Left hindlimb (tissue), 1 donor: Measurements from ENCODE around the gene BLM.
"Not testable (repeated sequence)": the region's sequence is repeated elsewhere in the genome, so short reads cannot be mapped to it uniquely, and the experiment has no call there.

Experiments used
- DNase-seq: peaks from one replicate; pipeline ENCODE4 v3.0.0-alpha.2; 2018

The BLM gene

DNA sequence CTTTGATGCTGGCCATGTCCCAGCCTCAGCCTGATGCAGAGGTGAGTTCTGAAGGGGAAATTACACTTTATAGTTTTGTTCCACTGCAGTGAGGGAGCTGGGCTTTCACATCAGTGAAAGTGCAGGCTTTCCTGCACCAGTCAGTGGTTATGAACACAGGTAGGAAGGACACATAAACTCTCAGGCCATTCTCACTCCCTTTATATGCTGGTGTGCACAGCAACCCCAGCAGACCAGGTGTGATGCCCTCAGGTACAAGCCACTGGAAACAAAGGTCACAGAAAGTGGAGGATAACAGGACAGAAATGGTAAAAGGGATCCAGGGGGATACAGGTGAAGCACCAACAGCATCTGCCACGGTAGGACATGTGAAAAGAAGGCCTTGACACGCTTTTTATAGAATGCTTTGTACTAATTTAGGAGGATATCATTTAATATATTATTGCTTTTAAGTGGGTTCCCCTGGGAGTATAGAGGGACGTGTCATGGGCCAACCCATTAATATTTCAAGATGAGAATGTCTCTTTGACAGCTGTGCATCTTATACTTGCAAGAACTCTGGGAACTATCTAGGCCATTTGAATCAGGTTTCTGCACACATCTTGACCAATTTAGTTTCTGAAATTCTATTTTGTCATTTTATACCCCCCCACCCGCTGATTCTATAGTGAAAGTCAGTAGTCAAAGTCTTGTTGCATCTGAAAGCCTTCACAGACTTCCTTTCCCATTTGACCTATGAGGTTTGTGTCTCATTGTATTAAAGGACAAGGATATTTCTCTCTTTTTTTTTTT, 25.0 kb upstream of the BLM start:
- no peak for DNase-seq

DNA sequence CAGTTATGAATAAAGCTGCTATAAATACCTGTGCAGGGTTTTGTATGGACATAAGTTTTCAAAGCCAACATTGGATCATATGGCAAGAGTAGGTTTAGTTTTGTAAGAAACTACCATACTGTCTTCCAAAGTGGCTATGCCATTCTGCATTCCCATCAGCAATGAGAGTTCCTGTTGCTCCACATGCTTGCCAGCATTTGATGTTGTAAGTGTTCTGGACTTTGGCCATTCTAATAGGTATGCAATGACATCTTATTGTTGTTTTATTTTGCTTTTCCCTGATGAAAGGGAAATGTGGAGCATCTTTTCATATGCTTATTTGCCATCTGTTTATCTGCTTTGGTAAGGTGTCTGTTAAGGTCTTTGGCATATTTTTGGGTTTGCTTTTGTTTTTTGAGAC, 22.2 kb upstream of the BLM start:
- no peak for DNase-seq

DNA sequence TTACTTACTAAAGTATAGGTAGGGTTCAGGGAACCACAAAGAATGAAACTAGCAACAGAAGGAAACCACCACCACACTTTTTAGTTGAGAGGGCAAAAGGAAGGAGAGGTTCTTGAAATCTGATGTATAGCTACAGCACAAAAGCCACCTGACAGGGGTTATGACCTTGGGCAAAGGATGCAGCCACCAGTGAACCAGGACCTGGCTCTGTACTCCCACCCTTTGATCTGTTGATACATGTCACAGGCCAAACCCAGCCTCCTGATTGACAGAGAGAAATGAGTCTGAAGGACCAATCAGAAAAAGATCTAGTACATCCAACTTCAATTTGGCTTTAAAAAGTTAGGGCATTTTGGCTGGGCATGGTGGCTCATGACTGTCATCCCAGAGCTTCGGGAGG, 20.0 kb upstream of the BLM start:
- no peak for DNase-seq

DNA sequence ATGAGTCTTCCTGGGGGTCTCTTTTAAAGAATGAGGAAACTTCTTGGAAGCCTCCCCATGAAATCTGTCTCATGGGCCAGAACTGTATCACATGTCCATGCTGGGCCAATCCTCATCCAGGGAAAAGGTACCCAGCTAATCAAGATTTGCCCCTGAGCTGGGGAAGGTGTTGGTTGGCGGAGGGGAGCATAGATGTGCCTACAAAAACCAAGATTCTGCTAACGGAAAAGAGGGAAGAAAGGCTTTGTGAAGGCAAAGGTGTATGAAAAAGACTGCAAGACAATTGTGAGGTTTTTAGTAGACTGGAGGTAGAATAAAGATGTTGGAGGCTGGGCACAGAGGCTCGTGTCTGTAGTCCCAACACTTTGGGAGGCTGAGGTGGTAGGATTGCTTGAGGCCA, 18.5 kb upstream of the BLM start:
- DNase-seq: no peak

DNA sequence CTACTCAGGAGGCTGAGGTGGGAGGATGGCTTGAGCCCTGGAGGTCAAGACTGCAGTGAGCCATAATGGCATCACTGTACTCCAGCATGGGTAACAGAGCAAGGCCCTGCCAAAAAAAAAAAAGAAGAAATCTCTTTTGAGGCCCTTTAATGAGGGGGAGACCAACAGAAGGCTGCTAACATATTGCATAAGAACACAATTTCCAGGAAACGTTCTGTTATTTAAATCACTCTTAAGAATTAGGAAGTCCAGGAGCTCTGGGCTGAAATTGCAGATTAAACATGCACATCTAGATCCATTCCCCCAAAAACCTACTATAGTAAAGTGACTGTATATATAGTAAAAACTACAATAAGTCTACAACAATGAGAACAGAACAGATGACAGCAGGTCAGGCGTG, 16.1 kb upstream of the BLM start:
- DNase-seq: no peak

DNA sequence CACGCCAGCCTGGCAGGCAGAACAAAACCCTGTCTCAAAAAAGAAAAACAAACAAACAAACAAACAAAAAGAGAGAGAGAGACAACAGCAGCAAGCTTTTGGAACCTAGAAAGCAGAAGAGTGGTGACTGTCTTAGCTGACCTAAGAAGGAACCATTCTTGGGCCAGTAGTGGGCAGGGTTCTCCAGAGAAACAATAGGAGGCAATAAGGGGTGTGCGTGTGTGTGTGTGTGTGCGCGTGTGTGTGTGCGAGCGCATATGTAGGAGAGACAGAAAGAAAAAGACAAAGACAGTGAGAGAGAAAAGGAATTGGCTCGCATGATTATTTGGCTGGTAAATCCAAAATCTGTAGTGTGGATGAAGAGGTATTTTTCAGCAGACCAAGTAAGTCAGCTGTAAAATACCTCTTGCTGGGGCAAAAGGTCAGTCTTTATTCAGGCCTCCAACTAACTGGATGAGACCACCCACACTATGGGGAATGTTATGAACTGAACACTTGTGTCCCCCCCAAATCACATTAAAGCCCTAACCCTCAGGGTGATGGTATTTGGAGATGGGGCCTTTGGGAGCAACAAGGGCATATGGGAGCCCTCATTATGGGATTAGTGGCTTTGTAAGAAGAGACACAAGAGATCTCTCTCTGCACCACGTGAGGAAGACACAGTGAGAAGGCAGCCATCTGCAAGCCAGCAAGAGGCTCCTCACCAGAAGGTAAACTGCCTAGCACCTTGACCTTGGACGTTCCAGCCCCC, 15.1 kb upstream of the BLM start:
- DNase-seq: no peak

DNA sequence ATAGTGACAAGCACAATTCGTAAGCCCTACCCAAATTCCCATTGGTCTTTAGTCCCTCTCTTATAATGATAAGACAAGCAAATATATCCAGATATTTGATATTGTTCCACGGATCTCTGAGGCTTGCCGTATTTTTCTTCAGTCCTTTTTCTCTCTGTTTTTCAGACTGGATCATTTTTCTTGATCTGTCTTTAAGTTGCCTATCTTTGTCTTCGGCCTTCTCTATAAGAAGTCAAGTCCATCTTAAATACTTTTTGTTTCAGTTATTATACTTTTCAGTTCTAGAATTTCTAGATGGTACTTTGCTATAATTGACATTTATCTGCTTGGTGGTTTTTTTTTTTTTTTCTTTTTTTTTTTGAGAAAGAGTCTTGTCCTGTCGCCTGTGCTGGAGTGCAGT, 13.7 kb upstream of the BLM start:
- no peak for DNase-seq

DNA sequence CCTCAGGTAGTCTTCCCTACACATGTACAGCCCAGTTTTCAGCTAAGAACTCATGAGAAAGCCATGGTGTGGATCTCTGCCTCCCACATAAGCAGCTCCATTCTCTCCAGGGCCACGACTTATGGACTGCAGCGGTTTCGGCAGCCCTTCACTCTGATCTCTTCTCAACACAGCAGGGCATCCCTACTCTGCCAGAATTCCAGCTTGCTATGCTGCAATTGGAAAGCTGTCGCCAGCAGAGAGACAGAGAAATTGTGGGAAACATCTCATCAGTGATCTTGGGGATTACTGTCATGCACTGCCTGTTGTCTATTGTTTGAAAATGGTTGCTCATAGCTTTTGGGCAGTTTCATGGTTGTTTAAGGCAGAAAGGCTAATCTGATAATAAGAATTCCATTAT, 11.9 kb upstream of the BLM start:
- DNase-seq: no peak

DNA sequence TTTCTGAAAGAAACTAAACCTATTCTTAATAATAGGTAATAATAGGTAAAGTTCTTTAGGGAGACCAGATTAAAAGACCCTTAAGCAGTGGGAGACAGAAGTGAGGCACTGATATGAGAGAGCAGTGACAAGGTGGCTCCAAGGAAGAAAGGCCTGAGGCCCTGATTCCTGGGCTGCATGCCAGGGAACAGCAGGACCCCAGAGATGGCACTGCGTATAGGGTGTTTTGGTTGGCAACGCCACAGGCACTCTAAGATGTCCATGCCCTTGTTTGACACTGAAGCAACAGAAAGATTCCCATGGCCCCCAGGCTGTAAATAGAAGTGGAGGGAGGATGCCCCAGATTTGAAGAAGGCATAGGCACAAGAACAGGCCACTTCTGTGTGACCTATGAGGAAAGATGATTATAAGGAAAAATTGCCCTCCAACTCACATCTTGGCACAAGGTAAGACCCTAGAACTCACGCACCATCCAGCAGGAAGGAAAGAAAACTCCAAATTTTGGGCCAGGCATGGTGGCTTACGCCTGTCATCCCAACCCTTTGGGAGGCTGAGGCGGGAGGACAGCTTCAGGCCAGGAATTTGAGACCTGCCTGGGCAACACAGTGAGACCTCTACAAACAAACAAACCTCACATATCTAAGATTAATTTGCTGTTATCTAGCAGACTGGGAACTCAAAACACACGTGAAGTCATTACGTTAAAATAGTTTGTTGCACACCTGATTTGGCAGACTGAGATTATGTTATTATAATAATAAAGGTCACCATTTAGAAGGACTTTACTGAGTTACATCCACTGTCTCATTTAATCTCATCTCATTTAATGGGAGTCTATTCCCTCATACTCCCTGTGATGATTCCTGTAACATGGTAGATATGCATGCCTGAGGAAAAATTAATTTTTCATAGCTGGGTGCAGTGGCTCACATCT, 10.5 kb upstream of the BLM start:
- DNase-seq: no peak

DNA sequence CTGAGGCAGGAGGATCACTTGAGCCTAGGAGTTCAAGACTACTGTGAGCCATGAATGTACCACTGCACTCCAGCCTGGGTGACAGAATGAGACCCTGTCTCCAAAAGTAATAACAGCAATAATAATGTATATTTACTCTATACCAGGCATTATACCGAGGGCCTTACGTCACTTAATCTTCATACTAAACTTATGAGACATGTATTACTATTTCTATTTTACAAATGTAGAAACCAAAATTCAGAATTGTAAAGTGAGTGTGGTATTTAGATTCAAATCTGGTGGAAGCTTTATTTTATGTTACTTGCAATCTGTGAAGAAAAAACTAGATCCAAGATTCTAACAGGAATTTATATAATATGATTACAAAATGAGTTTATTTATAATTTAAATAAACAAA, 9.7 kb upstream of the BLM start:
- DNase-seq: no peak

DNA sequence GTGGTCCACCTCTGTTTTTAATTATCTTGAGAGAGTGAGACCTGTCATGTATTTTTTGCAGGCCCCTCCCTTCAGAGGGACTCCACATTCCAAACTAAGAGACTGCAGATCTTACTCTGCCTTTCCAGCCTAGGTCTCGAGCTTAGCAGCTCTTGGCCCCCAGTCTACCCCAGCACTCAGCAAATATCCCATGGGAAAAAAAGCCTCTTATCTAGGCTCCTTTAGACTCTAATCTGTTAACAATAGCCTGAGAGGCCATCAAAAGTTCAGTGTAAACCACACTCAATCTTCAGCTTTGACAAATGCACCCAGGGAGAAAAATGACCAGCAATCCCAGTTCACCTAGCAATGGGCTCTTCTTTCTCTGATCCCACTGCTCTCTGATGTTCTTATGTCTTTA, 8.6 kb upstream of the BLM start:
- DNase-seq: no peak

DNA sequence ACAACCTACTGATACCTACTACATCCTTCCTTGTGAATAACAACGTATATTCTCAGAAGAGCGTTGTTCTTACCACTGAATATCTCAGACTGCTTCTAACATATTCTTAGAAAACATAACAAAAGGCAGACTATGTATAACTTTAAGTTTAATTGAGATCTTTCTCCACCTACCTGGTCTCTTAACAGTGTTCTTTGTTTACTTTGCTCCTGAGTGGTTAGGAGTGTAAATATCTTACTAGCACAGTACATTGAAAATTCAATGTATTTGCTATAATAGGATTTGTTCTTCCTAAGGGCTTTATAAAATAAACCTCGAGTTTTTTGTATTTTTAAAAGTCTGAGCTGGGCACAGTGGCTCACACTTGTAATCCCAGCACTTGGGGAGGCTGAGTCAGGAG, 7.9 kb upstream of the BLM start:
- DNase-seq: no peak

DNA sequence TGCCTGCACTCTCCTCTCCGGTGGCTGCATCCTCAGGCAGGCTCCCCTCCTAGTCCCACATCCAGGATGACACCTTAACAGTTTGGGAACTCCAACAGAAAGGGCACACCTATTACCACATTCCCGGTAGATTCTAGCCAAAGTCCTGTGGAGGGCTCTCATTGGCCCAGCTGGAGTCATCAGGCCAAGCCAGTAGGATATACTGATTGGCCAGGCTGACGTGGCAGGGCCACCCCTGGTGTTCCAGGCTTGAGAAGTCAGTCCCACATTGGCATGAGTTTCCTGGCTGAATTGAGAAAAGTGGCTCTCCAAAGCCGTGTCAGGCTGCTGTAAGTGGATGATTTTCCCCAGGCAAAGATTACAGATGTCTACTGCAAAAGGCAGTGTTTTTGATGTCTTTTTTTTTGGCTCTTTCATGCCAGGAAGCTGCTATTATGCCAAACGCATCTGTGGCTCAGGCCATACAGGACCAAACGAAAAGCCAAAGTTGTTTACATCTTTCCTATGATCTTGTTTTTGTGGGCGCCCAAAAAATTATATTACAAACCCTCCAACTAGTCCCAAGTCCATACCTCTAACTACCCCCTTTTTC, 6.6 kb upstream of the BLM start:
- peak; percentile 39 for DNase-seq

DNA sequence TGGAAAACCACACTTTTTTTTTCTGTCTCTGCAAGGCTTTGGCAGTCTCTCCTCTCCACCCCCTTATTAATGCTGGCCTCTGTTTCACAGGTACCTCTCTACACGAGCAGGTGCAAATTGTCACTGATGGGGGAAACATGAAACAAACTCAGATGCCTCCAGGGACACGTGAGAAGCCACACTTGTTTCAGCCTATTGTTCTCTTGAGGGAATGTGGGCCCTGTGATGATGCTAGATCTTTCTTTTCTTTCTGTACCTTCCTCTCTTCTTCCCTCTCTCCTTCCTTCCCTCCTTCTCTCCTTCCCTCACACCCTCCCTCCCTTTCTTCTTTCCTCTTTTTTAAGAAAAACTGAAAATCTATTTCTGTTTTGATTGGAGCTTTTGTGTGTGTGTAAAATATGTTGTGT, 5.7 kb upstream of the BLM start:
- DNase-seq: no peak

DNA sequence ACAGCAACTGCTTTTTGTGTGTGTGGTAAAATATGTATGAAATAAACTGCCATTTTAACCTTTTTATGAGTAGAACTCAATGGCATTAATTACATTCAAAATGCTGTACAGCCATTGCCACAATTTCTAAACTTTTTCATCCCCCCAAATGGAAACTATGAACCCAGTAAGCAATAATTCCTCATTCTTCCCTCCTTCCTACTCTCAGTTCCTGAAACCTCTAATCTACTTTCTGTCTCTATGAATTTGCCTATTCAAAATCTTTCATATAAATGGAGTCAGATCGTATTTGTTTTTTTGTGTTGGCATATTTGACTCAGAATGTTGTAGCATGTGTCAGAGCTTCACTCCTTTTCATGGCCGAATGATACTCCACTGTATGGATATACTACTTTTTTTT, 5.3 kb upstream of the BLM start:
- no peak for DNase-seq

DNA sequence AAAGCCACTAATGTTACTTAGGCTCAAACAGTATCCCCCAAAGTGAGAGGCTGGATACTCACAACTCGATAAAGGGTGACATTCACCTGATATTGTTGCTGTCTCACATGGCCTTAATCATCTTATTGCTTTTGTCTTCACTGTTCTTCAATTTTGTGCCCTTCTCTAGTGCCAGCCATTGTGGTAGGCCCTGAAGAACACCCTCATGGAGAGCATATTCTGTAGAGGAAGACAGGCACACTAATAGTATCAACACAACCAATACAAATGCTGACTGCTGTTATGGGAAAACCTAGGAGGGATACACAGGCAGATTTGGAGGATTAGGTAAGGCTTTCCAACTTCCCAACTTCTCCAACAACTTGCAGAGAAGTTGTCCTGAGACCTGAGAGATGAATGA, 4.1 kb upstream of the BLM start:
- no peak for DNase-seq

DNA sequence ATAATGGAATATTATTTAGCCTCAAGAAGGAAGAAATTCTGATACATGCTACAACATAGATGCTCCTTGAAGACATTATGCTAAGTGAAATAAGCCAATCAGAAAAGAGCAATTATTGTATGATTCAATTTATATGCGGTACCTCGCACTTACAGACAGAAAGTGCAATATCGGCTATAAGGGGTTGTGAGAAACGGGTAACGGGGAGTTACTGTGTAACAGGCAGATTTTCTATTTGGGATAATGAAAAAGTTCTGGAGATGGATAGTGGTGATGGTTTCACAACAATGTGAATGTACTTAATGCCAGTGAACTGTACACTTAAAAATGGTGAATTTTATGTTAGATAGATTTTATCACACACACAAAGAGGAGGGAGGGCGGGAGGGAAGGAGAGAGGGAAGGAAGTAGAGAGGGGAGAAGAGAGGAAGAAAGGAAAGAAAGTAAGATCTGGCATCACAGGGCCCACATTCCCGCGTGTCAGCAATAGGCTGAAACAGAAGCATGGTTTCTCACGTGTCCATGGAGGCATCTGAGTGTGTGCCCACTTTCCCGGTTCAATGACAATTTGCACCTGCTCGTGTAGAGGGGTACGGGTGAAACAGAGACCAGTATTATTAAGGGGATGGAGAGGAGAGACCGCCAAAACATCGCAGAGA, 700 bp upstream of the BLM start:
- DNase-seq: no peak

DNA sequence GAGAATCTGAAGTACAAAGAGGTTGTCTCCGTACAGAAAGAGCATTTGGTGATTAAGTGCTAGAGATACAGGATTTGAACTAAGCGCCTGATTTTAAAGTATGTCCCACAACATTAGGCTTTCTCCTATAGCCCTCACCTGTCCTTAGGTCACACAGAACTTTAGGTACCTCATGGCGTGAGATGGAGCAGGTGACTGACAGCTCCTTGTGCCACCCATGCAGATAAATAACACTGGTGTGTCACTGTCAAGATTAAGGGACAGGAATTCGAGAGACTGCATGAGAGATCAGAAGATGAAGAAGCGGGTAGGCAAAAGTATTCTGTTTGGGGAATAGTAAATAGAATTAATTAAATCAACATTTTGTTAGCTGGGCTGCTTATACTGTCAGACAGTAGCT, 1.1 kb downstream of the BLM start:
- no peak for DNase-seq

DNA sequence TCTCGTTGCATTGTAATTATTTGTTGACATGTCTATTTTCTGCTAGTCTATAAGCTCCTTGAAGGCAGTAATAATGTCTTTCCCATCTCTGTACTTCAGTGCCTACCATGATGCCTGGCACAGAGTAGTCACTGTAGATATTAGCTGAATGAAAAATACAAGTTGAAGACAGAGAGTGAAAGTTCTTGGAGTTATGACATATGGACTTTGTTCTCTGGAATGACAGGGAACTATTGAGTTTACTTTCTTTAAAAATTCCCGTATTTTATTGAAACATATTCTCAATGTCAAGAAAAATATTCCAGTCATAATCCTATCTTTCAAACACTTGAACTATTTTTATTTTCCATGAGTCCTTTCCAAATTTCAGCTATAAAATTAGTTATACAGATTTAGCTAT, 3.0 kb downstream of the BLM start:
- no peak for DNase-seq

DNA sequence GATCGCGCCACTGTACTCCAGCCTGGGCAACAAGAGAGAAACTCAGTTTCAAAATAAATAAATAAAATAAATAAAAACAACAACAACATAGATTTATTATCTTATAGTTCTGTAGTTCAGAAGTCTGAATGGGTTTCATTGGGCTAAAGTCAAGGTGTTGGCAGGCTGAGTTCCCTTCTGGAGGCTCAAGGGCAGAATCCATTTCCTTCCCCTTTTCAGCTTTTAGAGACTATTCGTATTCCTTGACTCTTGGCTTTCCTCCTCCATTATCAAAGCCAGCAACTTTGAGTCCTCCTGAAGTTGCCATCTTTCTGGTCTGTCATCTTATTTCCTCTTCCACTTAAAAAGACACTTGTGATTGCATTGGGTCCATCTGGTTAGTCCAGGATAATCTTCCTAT, 12.1 kb downstream of the BLM start:
- no peak for DNase-seq

DNA sequence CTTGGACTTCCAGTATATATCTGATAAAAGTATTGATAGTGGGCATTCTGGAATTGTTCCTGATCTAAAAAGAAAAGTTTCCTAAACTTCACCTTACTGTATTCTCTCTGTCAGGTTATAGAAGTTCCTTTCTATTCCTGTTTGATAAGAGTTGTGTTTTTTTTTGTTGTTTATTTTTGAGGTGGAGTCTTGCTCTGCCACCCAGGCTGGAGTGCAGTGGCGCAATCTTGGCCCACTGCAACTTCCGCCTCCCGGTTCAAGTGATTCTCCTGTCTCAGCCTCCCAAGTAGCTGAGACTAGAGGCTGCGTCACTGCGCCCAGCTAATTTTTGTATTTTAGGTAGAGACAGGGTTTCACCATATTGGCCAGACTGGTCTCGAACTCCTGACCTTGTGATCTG, 13.1 kb downstream of the BLM start:
- no peak for DNase-seq

DNA sequence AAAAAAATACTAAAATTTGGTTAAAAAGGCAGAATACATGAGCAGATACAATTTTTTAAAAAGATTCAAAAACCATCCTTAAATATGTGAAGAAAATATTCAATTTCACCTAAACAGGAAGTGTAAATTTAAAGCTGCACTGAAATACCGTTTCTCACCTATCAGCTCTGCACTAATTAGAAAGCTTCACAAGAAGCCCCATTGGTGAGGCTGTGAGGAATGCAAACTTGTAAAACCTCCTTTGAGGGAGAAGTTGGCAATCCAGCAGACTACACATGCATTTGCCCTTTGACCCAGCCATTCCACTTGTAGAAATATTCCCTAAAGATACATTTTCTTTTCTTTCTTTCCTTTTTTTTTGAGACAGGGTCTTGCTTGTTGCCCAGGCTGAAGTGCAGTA, 18.8 kb downstream of the BLM start:
- no peak for DNase-seq

DNA sequence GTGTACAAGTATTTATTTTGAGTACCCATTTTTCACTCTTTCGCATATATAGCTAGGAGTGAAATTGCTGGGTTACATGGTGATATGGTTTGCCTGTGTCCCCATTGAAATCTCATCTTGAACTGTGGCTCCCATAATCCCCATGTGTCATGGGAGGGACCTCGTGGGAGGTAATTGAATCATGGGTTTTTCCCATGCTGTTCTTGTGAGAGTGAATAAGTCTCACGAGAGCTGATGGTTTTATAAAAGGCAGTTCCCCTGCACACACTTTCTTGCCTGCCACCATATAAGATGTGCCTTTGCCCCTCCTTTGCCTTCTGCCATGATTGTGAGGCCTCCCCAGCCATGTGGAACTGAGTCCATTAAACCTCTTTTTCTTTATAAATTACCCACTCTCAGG, 23.4 kb downstream of the BLM start:
- not testable (repeated sequence) for DNase-seq
